AG09309 (cell line): ENCODE data around the gene CACNG7.
A peak's percentile ranks its signal among the peaks of the same experiment; 100 is the strongest.

Source experiments
- DNase-seq: peaks from one replicate; pipeline ENCODE4 v3.0.0-alpha.2; 2010; ENCODE audit warnings: low read depth
- H3K4me3 ChIP-seq: 2 replicates; pipeline ENCODE4 v1.5.1; 2011; ENCODE audit warnings: mild to moderate bottlenecking, low read depth, low read length, moderate library complexity; ENCODE audit not compliant: control insufficient read depth
- CTCF ChIP-seq: IDR thresholded peaks from 2 replicates; pipeline ENCODE4 v1.5.1; 2011; ENCODE audit warnings: mild to moderate bottlenecking, low read depth, low read length, inconsistent platforms; ENCODE audit not compliant: insufficient read depth, control insufficient read depth; ENCODE audit errors: missing control alignments

Gene CACNG7

GRCh38 chr19:53879140-53880081, 29.7 kb upstream of the CACNG7 start:
- no peak for TF ChIP-seq CTCF
- no peak for DNase-seq
- H3K4me3 ChIP-seq = peak overlapping the region; percentile 71

- H3K4me3 ChIP-seq = no peak overlapping the region
- no peak for TF ChIP-seq CTCF
- no peak for DNase-seq
These were observed 28.2 kb upstream of the CACNG7 start for GRCh38 chr19:53880711-53881481.

- H3K4me3 ChIP-seq = peak within 1 kb of the TSS; percentile 18
- peak; percentile 38 for TF ChIP-seq CTCF
- no peak for DNase-seq
These were observed 27.3 kb upstream of the CACNG7 start, which contains the start of gene PRKCG for GRCh38 chr19:53881482-53882390. Gene PRKCG, plus strand, starts transcription at chr19:53882197. Its CDS starts 298 bp downstream, at chr19:53882495.

GRCh38 chr19:53882391-53883050, 26.6 kb upstream of the CACNG7 start:
- no peak for TF ChIP-seq CTCF
- no peak overlapping the region for H3K4me3 ChIP-seq

GRCh38 chr19:53883231-53883661, 25.8 kb upstream of the CACNG7 start:
- H3K4me3 ChIP-seq = no peak overlapping the region

More at GRCh38 chr19:53882391-53883050, 26.6 kb upstream of the CACNG7 start:
- DNase-seq = no peak

More at GRCh38 chr19:53883231-53883661, 25.8 kb upstream of the CACNG7 start:
- TF ChIP-seq CTCF = no peak
- DNase-seq = no peak
